CD8-positive, alpha-beta memory T cell (primary cell): ENCODE results near the gene RFTN1. TPM values are rescaled to one million over a fixed set of nuclear protein-coding genes. Genes with fewer than 3 reads are reported as not detected.

Experiments
- CTCF ChIA-PET: fragments of 350-600 bp; sonication (Branson Sonifier 250); formaldehyde crosslinking; loops from one replicate; lab custom pipeline; 2021; ENCODE audit warnings: antibody characterized with exemption; lab: Charles Lee
- POLR2A ChIA-PET: fragments of 350-600 bp; sonication (Branson Sonifier 250); formaldehyde crosslinking; loops from one replicate; lab custom pipeline; 2021; ENCODE audit warnings: antibody characterized with exemption; lab: Charles Lee
- DNase-seq, 5 donors: peaks; one replicate each; pipeline versions ENCODE4 v3.0.0 to v3.0.0-alpha.2; 2020 to 2022; ENCODE audit warnings: mixed read lengths in 1 of 5
- H3K27ac ChIP-seq: one replicate; pipeline ENCODE4 v1.7.0; 2013; ENCODE audit warnings: low read depth, mild to moderate bottlenecking, low read length, moderate library complexity
- H3K27me3 ChIP-seq: 2 replicates; pipeline ENCODE4 v1.7.0; 2013; ENCODE audit warnings: low read length, mild to moderate bottlenecking; ENCODE audit not compliant: insufficient read depth, poor library complexity, severe bottlenecking
- H3K36me3 ChIP-seq: 2 replicates; pipeline ENCODE4 v1.7.0; 2013; ENCODE audit warnings: mild to moderate bottlenecking, low read length, moderate library complexity; ENCODE audit not compliant: insufficient read depth
- H3K4me1 ChIP-seq: 2 replicates; pipeline ENCODE4 v1.7.0; 2013; ENCODE audit warnings: mild to moderate bottlenecking, low read length, moderate library complexity; ENCODE audit not compliant: insufficient read depth
- H3K4me3 ChIP-seq: 2 replicates; pipeline ENCODE4 v1.7.0; 2013; ENCODE audit warnings: mild to moderate bottlenecking, low read length
- H3K9me3 ChIP-seq: 2 replicates; pipeline ENCODE4 v1.7.0; 2013; ENCODE audit warnings: mild to moderate bottlenecking, low read length
- H3K27ac Mint-ChIP-seq, 8 donors: one replicate each; pipeline ENCODE4 v1.8.0; 2020 to 2021; ENCODE audit warnings: mixed read lengths in 8 of 8, mild to moderate bottlenecking in 6 of 8, inconsistent platforms in 3 of 8, moderate library complexity in 3 of 8
- H3K27me3 Mint-ChIP-seq, 2 donors: one replicate each; pipeline ENCODE4 v1.8.0; 2020 to 2021; ENCODE audit warnings: mixed read lengths in 2 of 2, mild to moderate bottlenecking in 1 of 2, moderate library complexity in 1 of 2
- H3K36me3 Mint-ChIP-seq, 3 donors: one replicate each; pipeline ENCODE4 v1.8.0; 2020 to 2021; ENCODE audit warnings: mixed read lengths in 3 of 3, inconsistent platforms in 1 of 3, mild to moderate bottlenecking in 1 of 3
- H3K4me1 Mint-ChIP-seq, 3 donors: one replicate each; pipeline ENCODE4 v1.8.0; 2020 to 2021; ENCODE audit warnings: mixed read lengths in 3 of 3, inconsistent platforms in 1 of 3, mild to moderate bottlenecking in 1 of 3
- H3K4me3 Mint-ChIP-seq, 7 donors: one replicate each; pipeline ENCODE4 v1.8.0; 2020 to 2021; ENCODE audit warnings: mixed read lengths in 7 of 7, mild to moderate bottlenecking in 6 of 7, moderate library complexity in 4 of 7, inconsistent platforms in 2 of 7
- H3K9me3 Mint-ChIP-seq, 5 donors: one replicate each; pipeline ENCODE4 v1.8.0; 2020 to 2022; ENCODE audit warnings: mixed read lengths in 5 of 5, mild to moderate bottlenecking in 3 of 5, moderate library complexity in 2 of 5, inconsistent platforms in 1 of 5
- polyA plus RNA-seq: library from polyadenylated mRNA; unstranded; fragments of 300-500 nt; fragmentation: Illumina TruSeq; gene quantifications from one replicate; pipeline ENCODE4 v1.2.3, GENCODE V29; 2021
- total RNA-seq, 2 experiments: library from RNA; stranded (reverse); gene quantifications; one replicate each; pipeline ENCODE4 v1.2.3, GENCODE V29; 2021

RFTN1 gene
- total and polyA plus RNA-seq, 3 experiments from 2014 or later: 87.4 to 126 (median 125) TPM

- H3K4me3 ChIP-seq: no peak overlapping the region
- peaks cover 17% of the 10 kb centered on the region for H3K36me3 ChIP-seq
- Mint-ChIP-seq H3K4me3 (no peak overlapping the region), H3K27ac (peak overlapping the region in 3 of 8 donors; percentile 47 to 80 (median 68)), H3K9me3 (no peaks in the 10 kb centered on the region), H3K27me3 (no peaks in the 10 kb centered on the region), H3K4me1 (peaks cover 40 to 67% (median 61%) of the 10 kb centered on the region in 3 donors), H3K36me3 (peaks cover 0 to 92% (median 12%) of the 10 kb centered on the region in 3 donors)
- no peak overlapping the region for H3K27ac ChIP-seq
- H3K4me1 ChIP-seq: peaks cover 32% of the 10 kb centered on the region
- CTCF ChIA-PET: no interaction called here
- no peaks in the 10 kb centered on the region for H3K27me3 ChIP-seq
- H3K9me3 ChIP-seq: no peaks in the 10 kb centered on the region
- POLR2A ChIA-PET: no interaction called here
- no peak for DNase-seq
Measured at GRCh38 chr3:16370503-16370871, 143.0 kb downstream of the RFTN1 start.

- Mint-ChIP-seq H3K27me3 (no peaks in the 10 kb centered on the region), H3K27ac (peak overlapping the region in 1 of 8 donors; percentile 19), H3K36me3 (peaks cover 0 to 91% (median 12%) of the 10 kb centered on the region in 3 donors), H3K9me3 (no peaks in the 10 kb centered on the region), H3K4me1 (peaks cover 37 to 67% (median 58%) of the 10 kb centered on the region in 3 donors), H3K4me3 (no peak overlapping the region)
- no peak for DNase-seq
- CTCF ChIA-PET: no interaction called here
- POLR2A ChIA-PET: no interaction called here
- no peak overlapping the region for H3K27ac ChIP-seq
- H3K9me3 ChIP-seq: no peaks in the 10 kb centered on the region
- no peaks in the 10 kb centered on the region for H3K27me3 ChIP-seq
- peaks cover 17% of the 10 kb centered on the region for H3K36me3 ChIP-seq
- peaks cover 26% of the 10 kb centered on the region for H3K4me1 ChIP-seq
- no peak overlapping the region for H3K4me3 ChIP-seq
Measured at GRCh38 chr3:16369885-16370284, 143.6 kb downstream of the RFTN1 start.

GRCh38 chr3:16369276-16369675 is 144.2 kb downstream of the RFTN1 start:
- Histone ChIP-seq H3K27ac (no peak overlapping the region), H3K27me3 (no peaks in the 10 kb centered on the region), H3K4me3 (no peak overlapping the region), H3K36me3 (peaks cover 17% of the 10 kb centered on the region), H3K9me3 (no peaks in the 10 kb centered on the region), H3K4me1 (peaks cover 20% of the 10 kb centered on the region)
- Mint-ChIP-seq H3K4me1 (peaks cover 36 to 66% (median 58%) of the 10 kb centered on the region in 3 donors), H3K9me3 (no peaks in the 10 kb centered on the region), H3K27me3 (no peaks in the 10 kb centered on the region), H3K36me3 (peaks cover 0 to 91% (median 15%) of the 10 kb centered on the region in 3 donors), H3K4me3 (no peak overlapping the region), H3K27ac (peak overlapping the region in 1 of 8 donors; percentile 79)
- DNase-seq: no peak
- ChIA-PET POLR2A (no interaction called here), CTCF (no interaction called here)

- H3K36me3 ChIP-seq: peaks cover 17% of the 10 kb centered on the region
- Mint-ChIP-seq H3K4me1 (peaks cover 19 to 50% (median 43%) of the 10 kb centered on the region in 3 donors), H3K36me3 (peaks cover 0 to 87% (median 19%) of the 10 kb centered on the region in 3 donors), H3K4me3 (no peak overlapping the region), H3K27ac (peak overlapping the region in 2 of 8 donors; percentile 34 to 78), H3K9me3 (no peaks in the 10 kb centered on the region), H3K27me3 (no peaks in the 10 kb centered on the region)
- no peaks in the 10 kb centered on the region for H3K9me3 ChIP-seq
- ChIA-PET POLR2A (no interaction called here), CTCF (interaction anchor here (0.9 to 1.2 kb wide), 2 partner anchors 9 to 102 kb away, joined by 3 to 4 read pairs; partner anchors contain the start of genes DPH3 and OXNAD1)
- H3K27me3 ChIP-seq: no peaks in the 10 kb centered on the region
- DNase-seq: no peak
- peaks cover 12% of the 10 kb centered on the region for H3K4me1 ChIP-seq
- no peak overlapping the region for H3K4me3 ChIP-seq
- no peak overlapping the region for H3K27ac ChIP-seq
Measured at GRCh38 chr3:16366581-16366980, 146.9 kb downstream of the RFTN1 start.

GRCh38 chr3:16365491-16366128 is 147.9 kb downstream of the RFTN1 start:
- no peaks in the 10 kb centered on the region for H3K27me3 Mint-ChIP-seq
- H3K36me3 Mint-ChIP-seq: peaks cover 0 to 88% (median 22%) of the 10 kb centered on the region in 3 donors
- Histone ChIP-seq H3K4me1 (peaks cover 2% of the 10 kb centered on the region), H3K27me3 (no peaks in the 10 kb centered on the region), H3K27ac (no peak overlapping the region), H3K4me3 (no peak overlapping the region), H3K36me3 (peaks cover 17% of the 10 kb centered on the region), H3K9me3 (no peaks in the 10 kb centered on the region)
- no peak for DNase-seq
- peaks cover 20 to 49% (median 44%) of the 10 kb centered on the region in 3 donors for H3K4me1 Mint-ChIP-seq
- CTCF ChIA-PET: no interaction called here
- H3K4me3 Mint-ChIP-seq: no peak overlapping the region
- H3K27ac Mint-ChIP-seq: peak overlapping the region in 4 of 8 donors; percentile 15 to 97 (median 20)
- no peaks in the 10 kb centered on the region for H3K9me3 Mint-ChIP-seq
- POLR2A ChIA-PET: no interaction called here

- Histone ChIP-seq H3K36me3 (peaks cover 13% of the 10 kb centered on the region), H3K4me1 (no peaks in the 10 kb centered on the region), H3K4me3 (no peak overlapping the region), H3K9me3 (no peaks in the 10 kb centered on the region), H3K27ac (no peak overlapping the region), H3K27me3 (no peaks in the 10 kb centered on the region)
- H3K9me3 Mint-ChIP-seq: no peaks in the 10 kb centered on the region
- CTCF ChIA-PET: interaction anchor here (1.5 kb wide), 1 partner anchor 75 kb away, joined by 3 read pairs; no protein-coding TSS in a partner anchor
- no peak for DNase-seq
- H3K4me3 Mint-ChIP-seq: peak overlapping the region in 1 of 7 donors; percentile 6
- no peaks in the 10 kb centered on the region for H3K27me3 Mint-ChIP-seq
- peaks cover 20 to 42% (median 37%) of the 10 kb centered on the region in 3 donors for H3K4me1 Mint-ChIP-seq
- H3K27ac Mint-ChIP-seq: peak overlapping the region in 3 of 8 donors; percentile 17 to 41 (median 24)
- peaks cover 0 to 84% (median 22%) of the 10 kb centered on the region in 3 donors for H3K36me3 Mint-ChIP-seq
- POLR2A ChIA-PET: no interaction called here
Measured at GRCh38 chr3:16364963-16365362, 148.5 kb downstream of the RFTN1 start.

- no peak for DNase-seq
- Histone ChIP-seq H3K27ac (no peak overlapping the region), H3K36me3 (peaks cover 6% of the 10 kb centered on the region), H3K4me3 (no peak overlapping the region), H3K9me3 (no peaks in the 10 kb centered on the region), H3K27me3 (no peaks in the 10 kb centered on the region), H3K4me1 (no peaks in the 10 kb centered on the region)
- Mint-ChIP-seq H3K27me3 (no peaks in the 10 kb centered on the region), H3K9me3 (no peaks in the 10 kb centered on the region), H3K4me1 (peaks cover 20 to 43% (median 35%) of the 10 kb centered on the region in 3 donors), H3K4me3 (no peak overlapping the region), H3K36me3 (peaks cover 0 to 81% (median 20%) of the 10 kb centered on the region in 3 donors), H3K27ac (peak overlapping the region in 1 of 8 donors; percentile 17)
- POLR2A ChIA-PET: no interaction called here
- CTCF ChIA-PET: interaction anchor here (1.0 to 1.5 kb wide), 2 partner anchors 74 to 165 kb away, joined by 3 read pairs; no protein-coding TSS in a partner anchor
Measured at GRCh38 chr3:16364323-16364722, 149.2 kb downstream of the RFTN1 start.

GRCh38 chr3:16363636-16364035 is 149.9 kb downstream of the RFTN1 start:
- H3K36me3 Mint-ChIP-seq: peaks cover 0 to 77% (median 18%) of the 10 kb centered on the region in 3 donors

More at GRCh38 chr3:16363636-16364035, 149.9 kb downstream of the RFTN1 start:
- Histone ChIP-seq H3K36me3 (peaks cover 5% of the 10 kb centered on the region), H3K27ac (no peak overlapping the region), H3K27me3 (no peaks in the 10 kb centered on the region), H3K4me3 (no peak overlapping the region), H3K4me1 (no peaks in the 10 kb centered on the region), H3K9me3 (no peaks in the 10 kb centered on the region)
- DNase-seq: no peak
- Mint-ChIP-seq H3K9me3 (no peaks in the 10 kb centered on the region), H3K27ac (peak overlapping the region in 1 of 8 donors; percentile 42), H3K4me1 (peaks cover 20 to 44% (median 35%) of the 10 kb centered on the region in 3 donors), H3K27me3 (no peaks in the 10 kb centered on the region), H3K4me3 (no peak overlapping the region)
- ChIA-PET POLR2A (no interaction called here), CTCF (interaction anchor here (1.0 to 1.5 kb wide), 2 partner anchors 73 to 166 kb away, joined by 3 read pairs; no protein-coding TSS in a partner anchor)
